Measurements from ENCODE around the gene CCDC197.

The CCDC197 gene

GRCh38 chr14:93997082-93997481 lies at the start of gene CCDC197:
Gene CCDC197 (plus strand): TSS chr14:93997301. CDS start chr14:93998132, 831 bp downstream.
- no peak for DNase-seq

DNA sequence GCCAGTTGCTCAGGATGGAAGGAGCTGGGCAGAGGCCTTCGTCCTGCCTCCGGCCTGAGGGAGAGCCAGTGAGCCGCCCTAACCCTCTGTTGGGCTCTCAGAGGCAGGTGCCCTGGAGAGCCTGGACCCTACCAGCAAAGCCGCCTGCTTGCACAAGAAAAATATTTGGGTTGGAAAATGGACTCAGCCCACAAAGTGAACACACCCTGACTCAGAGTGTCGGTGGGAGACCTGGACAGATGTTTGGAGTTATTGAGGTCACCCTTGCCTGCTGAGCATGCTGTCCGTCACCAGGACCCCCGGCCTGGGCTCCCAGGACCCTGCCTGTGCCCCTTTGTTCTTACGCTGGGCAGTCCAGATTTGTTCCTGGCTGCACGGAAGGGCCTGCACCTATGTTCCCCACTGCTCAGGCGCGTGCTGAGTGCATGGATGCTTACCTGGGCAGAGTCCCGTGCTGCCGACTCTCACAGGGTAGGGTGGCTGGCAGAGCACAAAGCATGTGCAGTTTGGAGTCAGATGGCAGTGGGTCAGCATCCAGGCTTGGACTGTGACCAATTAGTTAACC lies 47.5 kb upstream of the CCDC197 start:
- DNase-seq = no peak

- no peak for DNase-seq
Measured at GRCh38 chr14:93950948-93951634, 46.0 kb upstream of the CCDC197 start.

- DNase-seq = no peak
Measured at GRCh38 chr14:93951635-93952540, 45.2 kb upstream of the CCDC197 start.

DNA sequence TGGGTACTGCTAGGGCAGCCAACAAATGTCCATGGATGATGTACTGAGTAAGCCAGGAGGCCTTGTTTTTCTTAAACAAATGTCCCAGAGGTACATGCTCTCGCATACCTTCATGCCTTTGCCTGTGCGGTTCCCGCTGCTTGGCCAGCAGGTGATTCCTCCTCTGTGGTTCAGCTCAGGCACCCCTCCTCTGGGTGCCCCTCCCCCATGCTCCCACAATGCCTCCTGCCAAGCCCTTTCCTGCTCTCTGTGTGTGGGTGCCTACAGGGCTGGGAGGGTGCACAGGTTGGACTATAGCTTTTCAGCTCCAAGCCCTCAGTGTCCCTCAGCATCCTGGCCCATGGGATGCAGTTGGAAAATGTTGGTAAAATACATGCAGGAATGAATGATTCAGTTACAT lies 44.3 kb upstream of the CCDC197 start:
- DNase-seq = no peak

- DNase-seq = no peak
Measured at GRCh38 chr14:93953263-93953662, 43.8 kb upstream of the CCDC197 start.

- no peak for DNase-seq
Measured at GRCh38 chr14:93953739-93954515, 43.2 kb upstream of the CCDC197 start.

GRCh38 chr14:93954516-93954830 lies 42.6 kb upstream of the CCDC197 start:
- no peak for DNase-seq

- no peak for DNase-seq
Measured at GRCh38 chr14:93954900-93955849, 41.9 kb upstream of the CCDC197 start.

- DNase-seq = no peak
Measured at GRCh38 chr14:93955850-93956481, 41.1 kb upstream of the CCDC197 start.

- DNase-seq = no peak
Measured at GRCh38 chr14:93956514-93957332, 40.4 kb upstream of the CCDC197 start.

GRCh38 chr14:93957333-93957710 lies 39.8 kb upstream of the CCDC197 start:
- no peak for DNase-seq

GRCh38 chr14:93957751-93958566 lies 39.1 kb upstream of the CCDC197 start:
- no peak for DNase-seq

DNA sequence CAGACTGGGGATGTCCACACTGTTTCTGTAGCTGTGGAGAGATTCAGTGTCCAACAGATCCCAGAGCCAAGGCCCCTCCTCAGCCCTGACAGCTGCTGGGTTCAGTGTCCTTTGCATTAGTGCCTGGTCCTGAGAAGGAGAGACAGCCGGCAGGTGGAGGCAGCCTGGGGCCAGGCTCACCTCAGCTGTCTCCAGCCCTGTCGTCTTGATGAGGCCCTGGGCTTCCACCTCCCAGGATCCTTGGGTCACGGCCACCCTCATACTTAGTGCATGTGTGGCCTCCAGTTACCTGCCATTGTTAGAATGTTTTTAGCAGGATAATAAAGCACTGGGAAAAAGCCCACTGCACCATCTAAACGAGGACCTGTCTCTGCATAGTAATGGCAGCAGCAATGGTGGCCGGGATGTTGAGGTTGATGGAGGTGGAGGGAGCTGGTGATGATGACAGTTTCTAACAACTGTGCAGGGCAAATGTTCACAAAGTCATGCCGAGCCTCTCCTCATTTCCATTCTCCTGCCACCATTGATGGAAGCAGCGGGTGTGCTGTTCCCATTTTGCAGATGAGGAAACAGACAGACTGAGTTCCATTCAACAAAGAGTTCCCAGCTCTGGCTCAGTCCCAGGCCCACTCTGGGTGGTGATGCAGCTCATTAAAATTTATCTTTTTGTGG lies 38.4 kb upstream of the CCDC197 start:
- DNase-seq = no peak

DNA sequence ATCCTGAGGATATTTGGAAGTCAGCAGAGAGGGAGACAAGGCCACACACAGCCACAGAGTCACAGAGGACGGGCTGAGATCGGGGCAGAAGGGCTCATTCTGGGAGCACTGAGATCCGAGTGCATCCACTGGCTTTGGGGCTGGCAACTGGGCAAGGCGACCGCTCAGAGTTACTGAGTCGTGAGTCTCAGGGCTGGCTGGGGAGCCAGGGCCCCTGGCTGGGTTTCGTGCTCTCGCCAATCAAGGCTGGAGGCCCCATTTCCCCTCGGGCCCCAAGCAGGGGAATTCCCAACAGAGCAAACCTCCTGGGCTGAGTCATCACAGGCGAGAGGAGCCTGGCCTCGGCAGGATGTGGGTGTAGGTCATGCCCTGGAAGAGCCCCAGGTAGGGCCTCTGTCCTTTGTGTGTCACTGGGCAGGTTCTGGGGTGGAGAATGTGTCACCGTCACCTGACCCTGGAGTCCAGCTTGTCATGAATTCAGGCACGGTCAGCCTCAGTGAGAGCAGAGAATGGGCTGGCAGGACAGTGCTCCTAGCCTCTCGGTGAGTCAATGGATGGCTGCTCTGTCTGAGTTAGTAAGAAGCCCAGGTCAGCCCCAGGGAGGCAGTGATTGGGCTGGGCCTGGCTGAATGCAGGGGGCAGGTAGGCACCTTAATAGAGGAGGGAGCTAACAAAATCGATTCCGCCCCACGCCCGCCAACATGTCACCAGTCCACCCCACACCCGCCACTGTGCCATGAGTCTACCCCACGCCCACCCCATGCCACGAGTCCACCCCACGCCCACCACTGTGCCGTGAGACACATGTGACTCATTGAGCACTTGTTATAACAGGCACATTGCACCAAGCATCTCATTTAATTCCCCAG lies 37.6 kb upstream of the CCDC197 start:
- no peak for DNase-seq

- no peak for DNase-seq
Measured at GRCh38 chr14:93960108-93960475, 37.0 kb upstream of the CCDC197 start.

- no peak for DNase-seq
Measured at GRCh38 chr14:93960774-93961438, 36.2 kb upstream of the CCDC197 start.

DNA sequence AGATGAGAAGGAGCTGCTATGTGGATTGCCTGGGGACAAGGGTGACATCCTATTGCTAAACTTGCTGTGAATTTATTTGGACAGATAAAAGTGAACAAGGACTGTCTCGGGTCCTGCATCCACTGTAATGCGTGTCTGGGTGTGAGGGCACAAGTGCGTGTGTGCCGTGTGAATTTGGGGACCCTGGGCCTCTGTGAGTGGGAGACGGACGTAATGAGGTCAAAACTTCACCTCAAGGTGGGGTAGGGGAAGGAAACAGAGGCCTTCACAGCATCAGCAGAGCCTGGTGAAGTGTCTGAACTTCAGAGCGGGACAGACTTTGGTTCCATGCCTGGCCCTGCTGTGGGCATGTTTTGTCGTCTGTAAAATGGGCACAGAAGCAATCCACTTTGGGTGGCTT lies 35.5 kb upstream of the CCDC197 start:
- no peak for DNase-seq
